Measurements from ENCODE around the gene CCDC8.

DNA sequence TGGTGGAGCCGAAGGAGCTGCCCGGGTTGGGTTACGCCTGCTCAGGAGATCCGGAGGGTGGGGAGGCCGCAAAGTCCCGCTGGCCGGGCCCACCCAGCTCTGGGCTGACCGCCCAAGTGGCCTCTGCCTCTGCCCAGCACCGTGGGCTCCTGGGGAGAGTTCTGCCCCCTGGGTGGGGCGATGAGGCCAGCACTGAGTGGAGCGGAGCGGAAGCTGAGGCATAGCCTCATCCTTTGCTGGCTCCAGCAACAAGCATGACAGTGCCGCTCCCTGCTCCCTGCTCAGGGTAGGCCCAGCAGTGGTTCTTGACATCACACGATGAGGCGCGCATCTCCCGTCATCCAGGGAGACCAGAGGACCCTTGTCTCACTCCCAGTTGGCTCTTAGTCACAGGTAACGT, 22.5 kb downstream of the CCDC8 start:
- TF ChIP-seq MXI1 (conservative IDR thresholded peaks at IDR 0.05; ENCODE audit: poor library complexity, severe bottlenecking) (no peak), EP300 (conservative IDR thresholded peaks at IDR 0.05; ENCODE audit: poor library complexity, severe bottlenecking) (no peak), EZH2 (IDR thresholded peaks at IDR 0.05; ENCODE audit: borderline replicate concordance, insufficient read depth, low read length, poor library complexity, severe bottlenecking) (no peak), POLR2AphosphoS5 (IDR thresholded peaks at IDR 0.05) (no peak), TAF1 (IDR thresholded peaks at IDR 0.05; ENCODE audit: low read depth) (no peak), RAD21 (conservative IDR thresholded peaks at IDR 0.05) (no peak)
- TF ChIP-seq, protein P1, sequence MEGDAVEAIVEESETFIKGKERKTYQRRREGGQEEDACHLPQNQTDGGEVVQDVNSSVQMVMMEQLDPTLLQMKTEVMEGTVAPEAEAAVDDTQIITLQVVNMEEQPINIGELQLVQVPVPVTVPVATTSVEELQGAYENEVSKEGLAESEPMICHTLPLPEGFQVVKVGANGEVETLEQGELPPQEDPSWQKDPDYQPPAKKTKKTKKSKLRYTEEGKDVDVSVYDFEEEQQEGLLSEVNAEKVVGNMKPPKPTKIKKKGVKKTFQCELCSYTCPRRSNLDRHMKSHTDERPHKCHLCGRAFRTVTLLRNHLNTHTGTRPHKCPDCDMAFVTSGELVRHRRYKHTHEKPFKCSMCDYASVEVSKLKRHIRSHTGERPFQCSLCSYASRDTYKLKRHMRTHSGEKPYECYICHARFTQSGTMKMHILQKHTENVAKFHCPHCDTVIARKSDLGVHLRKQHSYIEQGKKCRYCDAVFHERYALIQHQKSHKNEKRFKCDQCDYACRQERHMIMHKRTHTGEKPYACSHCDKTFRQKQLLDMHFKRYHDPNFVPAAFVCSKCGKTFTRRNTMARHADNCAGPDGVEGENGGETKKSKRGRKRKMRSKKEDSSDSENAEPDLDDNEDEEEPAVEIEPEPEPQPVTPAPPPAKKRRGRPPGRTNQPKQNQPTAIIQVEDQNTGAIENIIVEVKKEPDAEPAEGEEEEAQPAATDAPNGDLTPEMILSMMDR (IDR thresholded peaks at IDR 0.05; ENCODE audit: poor library complexity, severe bottlenecking): no peak
- TF ChIP-seq, protein P2, sequence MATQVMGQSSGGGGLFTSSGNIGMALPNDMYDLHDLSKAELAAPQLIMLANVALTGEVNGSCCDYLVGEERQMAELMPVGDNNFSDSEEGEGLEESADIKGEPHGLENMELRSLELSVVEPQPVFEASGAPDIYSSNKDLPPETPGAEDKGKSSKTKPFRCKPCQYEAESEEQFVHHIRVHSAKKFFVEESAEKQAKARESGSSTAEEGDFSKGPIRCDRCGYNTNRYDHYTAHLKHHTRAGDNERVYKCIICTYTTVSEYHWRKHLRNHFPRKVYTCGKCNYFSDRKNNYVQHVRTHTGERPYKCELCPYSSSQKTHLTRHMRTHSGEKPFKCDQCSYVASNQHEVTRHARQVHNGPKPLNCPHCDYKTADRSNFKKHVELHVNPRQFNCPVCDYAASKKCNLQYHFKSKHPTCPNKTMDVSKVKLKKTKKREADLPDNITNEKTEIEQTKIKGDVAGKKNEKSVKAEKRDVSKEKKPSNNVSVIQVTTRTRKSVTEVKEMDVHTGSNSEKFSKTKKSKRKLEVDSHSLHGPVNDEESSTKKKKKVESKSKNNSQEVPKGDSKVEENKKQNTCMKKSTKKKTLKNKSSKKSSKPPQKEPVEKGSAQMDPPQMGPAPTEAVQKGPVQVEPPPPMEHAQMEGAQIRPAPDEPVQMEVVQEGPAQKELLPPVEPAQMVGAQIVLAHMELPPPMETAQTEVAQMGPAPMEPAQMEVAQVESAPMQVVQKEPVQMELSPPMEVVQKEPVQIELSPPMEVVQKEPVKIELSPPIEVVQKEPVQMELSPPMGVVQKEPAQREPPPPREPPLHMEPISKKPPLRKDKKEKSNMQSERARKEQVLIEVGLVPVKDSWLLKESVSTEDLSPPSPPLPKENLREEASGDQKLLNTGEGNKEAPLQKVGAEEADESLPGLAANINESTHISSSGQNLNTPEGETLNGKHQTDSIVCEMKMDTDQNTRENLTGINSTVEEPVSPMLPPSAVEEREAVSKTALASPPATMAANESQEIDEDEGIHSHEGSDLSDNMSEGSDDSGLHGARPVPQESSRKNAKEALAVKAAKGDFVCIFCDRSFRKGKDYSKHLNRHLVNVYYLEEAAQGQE (IDR thresholded peaks at IDR 0.05; ENCODE audit: borderline replicate concordance): no peak

All from neural cell (in vitro differentiated cells).